Measurements from ENCODE around the gene ETV4.

The ETV4 gene

GRCh38 chr17:43572368-43572980, 26.3 kb upstream of the ETV4 start:
- DNase-seq (ENCODE audit: low read depth), result no peak

DNA sequence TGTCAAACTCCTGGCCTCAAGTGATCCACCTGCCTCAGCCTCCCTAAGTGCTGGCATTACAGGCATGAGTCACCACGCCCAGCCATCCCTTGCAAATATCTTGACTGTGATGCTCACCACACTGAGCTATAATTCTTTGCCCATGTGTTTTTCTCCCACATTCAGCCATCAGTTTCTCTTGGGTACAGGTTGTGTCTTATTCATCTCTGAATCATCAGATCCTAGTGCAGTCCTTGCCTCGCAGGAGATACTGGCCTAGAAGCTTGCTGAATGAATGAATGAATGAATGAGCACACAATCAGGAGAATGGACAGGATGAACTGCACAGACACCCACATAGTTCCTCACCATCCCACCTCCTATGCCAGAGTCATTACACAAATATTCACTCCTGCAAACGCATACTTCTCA, 24.4 kb upstream of the ETV4 start:
- no peak for DNase-seq (ENCODE audit: low read depth)

- no peak for DNase-seq (ENCODE audit: low read depth)
Measured at GRCh38 chr17:43568506-43569082, 22.5 kb upstream of the ETV4 start.

DNA sequence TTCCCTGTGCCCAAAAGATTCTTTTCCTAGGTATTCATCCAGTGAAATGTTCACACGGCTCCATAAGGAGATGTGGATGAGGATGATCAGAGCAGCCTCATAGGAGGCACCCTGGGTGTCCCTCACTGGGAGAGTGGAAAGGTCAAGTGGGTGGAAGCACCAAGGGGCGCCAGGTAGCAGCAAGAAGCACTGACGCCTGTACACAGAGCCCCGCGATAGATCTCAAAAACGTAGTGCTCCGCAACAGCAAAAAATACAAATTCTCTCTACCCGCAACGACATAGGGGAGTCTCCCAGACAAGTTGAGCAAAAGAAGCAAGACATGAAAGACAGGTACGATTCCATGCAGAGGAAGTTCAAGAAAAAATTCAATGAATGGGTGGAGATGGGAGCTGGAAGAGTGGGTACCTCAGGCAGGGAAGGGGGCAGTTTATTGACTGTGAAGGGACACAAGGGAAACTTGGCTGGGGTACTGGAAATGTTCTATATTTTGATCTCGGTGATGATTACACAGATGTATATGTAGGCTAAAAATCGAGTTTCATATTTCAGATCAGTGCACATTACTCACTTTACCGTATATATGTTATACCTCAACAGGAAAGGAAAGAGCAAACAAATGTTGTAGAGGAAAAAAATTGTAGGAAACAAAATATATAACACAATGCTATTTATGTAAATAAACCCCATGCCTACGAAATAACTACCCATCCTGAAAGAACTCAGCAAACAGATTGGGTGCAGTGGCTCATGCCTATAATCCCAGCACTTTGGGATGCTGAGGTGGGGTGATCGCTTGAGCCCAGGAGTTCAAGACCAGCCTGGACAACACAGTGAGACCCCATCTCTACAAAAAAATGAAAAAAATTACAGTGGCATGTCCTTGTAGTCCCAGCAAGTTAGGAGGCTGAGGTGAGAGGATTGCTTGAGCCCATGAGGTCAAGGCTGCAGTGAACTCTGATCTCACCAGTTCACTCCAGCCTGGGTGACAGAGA, 17.8 kb upstream of the ETV4 start:
- DNase-seq (ENCODE audit: low read depth), result no peak

DNA sequence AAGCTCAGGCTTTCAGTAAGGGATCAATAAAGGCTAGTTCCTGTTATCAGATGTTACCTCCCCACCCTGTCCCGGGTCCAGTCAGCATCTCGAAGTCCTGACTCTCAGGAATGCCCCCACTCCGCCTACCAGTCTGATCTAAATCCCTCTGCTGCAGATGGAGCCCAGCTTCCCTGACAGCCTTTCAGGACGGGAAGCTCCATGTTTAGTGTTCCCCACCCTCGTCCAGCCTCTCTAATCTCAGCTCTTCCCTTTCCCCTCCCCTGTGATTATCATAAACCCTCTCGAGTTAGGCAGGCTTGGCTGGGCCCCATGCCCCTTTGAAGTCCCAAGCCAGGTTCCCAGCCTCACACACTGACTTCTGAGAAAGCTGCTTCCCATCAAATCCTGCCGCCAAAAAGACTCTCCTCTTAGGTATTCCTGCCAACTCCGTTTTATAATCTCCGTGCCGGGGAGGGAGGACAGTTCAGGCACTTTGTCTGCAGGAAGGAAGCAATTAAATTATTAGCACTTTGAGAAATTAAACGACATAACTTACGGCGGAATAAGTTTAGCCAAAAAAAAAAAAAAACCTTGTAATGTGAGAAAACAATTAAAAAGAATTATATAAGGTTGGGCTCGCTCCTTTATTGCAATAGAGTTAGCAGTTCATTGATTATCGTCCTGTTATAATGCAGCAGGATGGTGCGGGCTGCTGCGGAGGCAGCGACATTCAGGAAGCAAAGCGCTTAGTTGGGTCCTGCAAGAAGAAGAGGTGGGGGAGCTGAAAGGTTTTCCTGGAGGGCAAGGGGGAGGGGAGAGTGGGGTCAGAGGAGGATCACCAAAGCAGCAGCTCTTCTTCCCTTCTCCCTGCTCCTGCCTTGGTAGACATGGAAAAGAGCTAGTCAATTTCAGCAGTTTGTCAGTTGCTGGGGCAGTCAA, 16.8 kb upstream of the ETV4 start:
- DNase-seq (ENCODE audit: low read depth), result no peak

DNA sequence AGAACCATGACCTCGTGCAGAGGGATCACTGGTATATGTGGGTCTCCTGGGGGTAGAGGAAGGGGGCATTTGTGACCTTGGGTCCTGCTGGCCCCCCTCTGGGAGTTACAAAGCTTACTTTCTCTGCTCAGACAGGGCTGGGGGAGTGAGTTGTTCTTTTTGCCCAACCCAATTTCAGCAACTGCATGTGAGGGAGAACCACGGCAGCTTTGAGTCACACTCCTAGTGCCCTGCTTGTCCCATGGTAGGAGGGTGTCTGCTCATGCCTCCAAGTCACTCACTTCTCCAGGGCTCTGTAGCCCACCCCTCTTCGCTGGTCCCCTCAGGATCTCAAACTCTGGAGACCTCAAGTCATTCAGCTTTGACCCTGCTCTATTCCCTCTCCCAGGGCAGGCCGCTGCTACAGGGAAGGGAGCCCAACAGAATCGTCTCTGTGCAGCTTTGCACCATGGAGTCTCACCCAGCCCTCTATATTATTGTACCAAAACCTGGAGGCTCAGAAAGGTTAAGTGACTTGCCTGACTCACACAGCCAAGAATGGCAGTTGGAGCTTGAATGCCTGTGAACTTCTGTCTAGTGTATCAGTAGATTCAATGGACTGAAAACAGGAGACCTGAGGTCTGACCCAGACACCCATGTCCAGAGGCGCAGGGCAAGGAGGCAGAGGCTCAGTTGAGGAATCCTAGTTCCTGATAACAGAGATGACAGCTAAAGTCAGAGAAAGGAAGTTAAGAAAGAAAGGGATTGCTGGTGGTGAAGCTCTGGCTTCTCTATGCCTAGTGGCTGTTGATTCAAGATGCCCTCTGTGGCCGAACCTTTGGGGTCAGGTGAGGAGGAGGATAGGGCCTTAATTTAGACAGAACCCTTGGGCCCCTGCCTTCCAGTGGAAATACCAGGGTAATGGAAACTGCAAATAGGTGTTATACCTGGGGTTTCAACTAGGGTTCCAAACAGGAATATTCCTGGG, 14.6 kb upstream of the ETV4 start:
- DNase-seq (ENCODE audit: low read depth), result no peak

DNA sequence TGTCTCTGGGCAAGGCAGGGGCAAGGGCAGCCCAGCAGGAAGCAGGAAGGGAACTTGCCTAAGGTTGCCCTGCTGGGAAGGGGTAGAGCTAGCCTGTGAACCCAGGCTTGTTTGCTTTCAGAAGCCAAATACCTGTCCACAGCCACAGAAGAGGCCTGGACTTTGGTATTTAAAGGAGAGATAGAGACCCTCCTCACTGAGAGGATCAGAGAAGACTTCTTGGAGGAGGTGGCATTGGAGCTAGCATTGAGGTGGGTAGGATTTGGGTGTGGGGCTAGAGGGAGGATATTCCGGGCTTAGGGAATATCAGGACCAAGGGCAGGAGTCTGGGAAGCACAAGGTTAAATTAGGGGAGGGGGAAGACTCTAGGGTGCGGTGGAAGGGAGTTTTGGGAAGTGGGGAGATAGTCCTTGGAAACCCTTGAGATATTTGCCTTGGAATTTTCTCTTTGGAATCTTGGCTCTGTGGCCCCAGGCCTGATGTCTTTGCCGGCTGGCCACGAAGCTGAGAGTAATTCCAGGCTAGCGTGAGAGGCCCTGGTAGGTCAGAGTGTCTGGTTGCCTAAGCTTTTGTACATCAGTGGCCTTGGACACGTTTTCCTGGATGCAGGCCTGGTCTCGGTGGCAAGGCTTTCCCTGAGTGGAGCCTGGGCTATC, 13.1 kb upstream of the ETV4 start:
- no peak for DNase-seq (ENCODE audit: low read depth)

GRCh38 chr17:43558805-43559160, 12.6 kb upstream of the ETV4 start:
- no peak for DNase-seq (ENCODE audit: low read depth)

- no peak for DNase-seq (ENCODE audit: low read depth)
Measured at GRCh38 chr17:43556292-43556691, 10.2 kb upstream of the ETV4 start.

DNA sequence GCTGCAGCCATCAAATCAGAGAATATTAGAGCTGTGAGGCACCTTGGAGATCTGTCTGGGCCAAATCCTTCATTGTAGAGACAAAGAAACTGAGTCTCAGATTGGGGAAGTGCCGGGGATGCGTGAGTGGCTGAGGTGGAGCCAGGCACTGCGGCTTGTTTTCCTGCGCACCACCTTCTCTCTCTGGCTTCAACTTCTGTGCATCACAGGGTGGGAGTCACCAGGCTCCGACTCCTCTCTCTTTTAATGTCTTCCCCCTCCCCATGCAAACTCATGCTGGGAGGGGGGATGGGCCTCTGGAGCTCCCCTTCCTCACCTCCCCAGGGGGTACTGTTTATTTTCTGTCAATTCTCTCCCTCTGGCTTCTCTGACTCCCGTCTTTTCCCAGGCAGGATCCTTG, 8.7 kb upstream of the ETV4 start:
- DNase-seq (ENCODE audit: low read depth), result no peak

DNA sequence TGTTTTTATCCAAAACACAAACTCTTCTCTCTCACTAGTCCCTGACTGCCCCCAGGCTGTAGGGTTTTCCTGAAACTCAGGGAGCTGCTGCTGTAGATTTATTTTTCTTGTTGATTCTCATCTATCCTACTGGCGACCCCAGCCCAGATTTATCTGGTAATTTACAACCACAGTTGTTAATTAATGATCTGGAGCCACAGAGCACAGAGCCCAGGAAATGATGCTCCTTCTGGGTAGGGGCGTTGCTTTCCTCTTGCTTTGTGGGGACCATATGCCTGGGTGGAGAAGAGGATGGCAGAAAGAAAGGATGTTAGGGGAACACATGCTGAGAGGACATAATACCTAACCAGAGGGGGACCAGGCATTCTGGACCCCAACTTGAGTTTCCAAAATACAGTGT, 7.4 kb upstream of the ETV4 start:
- no peak for DNase-seq (ENCODE audit: low read depth)

GRCh38 chr17:43552229-43552837, 6.2 kb upstream of the ETV4 start:
- DNase-seq (ENCODE audit: low read depth), result no peak

DNA sequence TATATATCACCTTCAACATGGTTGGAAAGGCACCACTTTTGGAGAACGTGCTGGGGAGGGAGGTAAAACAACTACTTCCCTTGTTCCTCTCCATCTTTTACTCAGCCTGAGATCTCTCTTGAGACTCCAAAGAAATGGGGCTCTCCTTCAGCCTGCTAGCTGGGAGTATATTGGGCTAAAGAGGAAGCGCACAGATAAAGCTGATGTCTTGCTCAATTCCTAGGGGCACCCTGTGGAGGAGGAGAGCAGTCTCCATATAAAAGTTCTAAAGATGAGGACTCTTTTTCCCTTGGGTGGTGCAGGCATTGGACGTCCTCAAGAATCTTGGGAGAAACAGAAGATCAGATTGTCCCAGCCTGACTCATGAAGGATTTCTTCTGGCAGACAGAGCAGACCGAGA, 4.6 kb upstream of the ETV4 start:
- no peak for DNase-seq (ENCODE audit: low read depth)

GRCh38 chr17:43549496-43549895, 3.4 kb upstream of the ETV4 start:
- DNase-seq (ENCODE audit: low read depth), result no peak

GRCh38 chr17:43548689-43549379, 2.7 kb upstream of the ETV4 start:
- DNase-seq (ENCODE audit: low read depth), result no peak

DNA sequence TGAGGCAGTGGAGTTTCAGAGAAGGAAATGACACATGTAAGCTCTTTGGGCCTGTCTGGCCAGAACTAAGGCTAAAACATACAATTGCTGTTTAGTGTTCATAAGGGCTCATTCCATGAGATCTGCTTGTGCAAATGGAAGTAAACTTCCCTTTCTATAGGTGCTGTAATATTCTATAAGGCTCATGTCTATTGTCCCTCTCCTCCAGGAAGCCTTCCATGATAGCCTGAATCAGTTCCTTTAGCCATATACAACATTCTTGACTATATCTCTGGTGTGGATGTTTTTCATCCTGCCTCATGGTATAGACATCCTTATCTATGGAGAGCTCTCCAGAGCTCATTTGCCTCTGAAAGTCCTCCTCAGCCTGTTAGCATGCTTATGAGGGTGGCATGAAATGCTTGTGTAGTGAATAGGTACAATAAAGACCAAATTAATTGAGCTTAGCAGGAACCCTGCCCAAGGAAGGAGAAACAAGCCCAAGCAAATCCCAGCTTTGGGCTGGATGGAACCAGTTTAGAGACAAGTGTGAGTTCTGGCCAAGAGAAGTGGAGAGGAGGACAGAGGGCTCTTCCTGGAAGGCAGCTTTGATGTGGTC, 1.6 kb upstream of the ETV4 start:
- no peak for DNase-seq (ENCODE audit: low read depth)

DNA sequence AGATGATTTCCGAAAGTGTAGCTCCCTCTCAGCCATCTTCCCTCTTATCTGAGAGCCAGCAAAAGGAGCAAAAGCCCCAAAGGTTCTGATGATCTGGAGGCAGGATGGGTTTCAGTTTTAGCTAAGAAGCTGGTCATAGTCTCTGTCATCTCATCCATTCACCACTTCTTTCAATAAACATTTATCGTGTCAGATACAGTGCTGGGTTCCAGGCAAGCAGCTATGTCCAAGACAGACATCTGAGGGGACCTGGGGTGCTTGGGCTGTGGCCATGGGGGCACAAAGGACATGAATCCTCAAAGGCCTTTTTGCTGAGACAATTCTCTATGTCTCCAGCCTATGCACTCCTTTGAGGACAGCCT, 1.0 kb upstream of the ETV4 start:
- DNase-seq (ENCODE audit: low read depth), result no peak

- DNase-seq (ENCODE audit: low read depth), result no peak
Measured at GRCh38 chr17:43545383-43545632, 832 bp downstream of the ETV4 start.
